Ureter (tissue), 1 donor: ENCODE measurements around the gene SPATS1. TPM values are rescaled to one million over a fixed set of nuclear protein-coding genes. Genes with fewer than 3 reads are reported as not detected.
"Not testable (repeated sequence)": the region's sequence is repeated elsewhere in the genome, so short reads cannot be mapped to it uniquely, and the experiment has no call there.

Source experiments
- DNase-seq: peaks from one replicate; pipeline ENCODE4 v3.0.0-alpha.2; 2020; ENCODE audit warnings: low spot score
- total RNA-seq: library from RNA; stranded (reverse); gene quantifications from one replicate; pipeline ENCODE4 v1.2.4, GENCODE V29; 2023
- donor health status: DM: yes; HTN: yes; CAD: no.

SPATS1 gene
- total RNA-seq, 1 donor from 2014 or later: not detected

DNA sequence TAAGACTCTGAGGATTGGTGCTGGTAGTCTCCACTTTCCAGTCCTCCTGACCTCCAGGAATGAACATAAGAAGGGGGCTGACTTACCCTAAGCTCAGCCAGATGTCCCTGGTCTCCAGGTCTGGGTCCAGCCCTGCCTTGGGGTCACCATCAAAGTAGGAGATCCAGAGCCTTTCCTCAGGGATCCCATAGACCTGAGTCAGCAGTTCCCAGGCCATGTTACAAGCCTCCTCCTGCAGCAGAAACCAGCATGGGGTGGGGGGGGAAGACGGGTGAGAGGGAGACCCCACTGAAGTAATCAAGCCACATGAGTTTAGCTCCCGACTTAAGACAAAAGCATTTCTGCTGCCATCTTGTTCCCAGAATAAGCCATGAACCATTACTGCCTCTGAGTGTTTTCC, 31.1 kb upstream of the SPATS1 start:
- DNase-seq: no peak

DNA sequence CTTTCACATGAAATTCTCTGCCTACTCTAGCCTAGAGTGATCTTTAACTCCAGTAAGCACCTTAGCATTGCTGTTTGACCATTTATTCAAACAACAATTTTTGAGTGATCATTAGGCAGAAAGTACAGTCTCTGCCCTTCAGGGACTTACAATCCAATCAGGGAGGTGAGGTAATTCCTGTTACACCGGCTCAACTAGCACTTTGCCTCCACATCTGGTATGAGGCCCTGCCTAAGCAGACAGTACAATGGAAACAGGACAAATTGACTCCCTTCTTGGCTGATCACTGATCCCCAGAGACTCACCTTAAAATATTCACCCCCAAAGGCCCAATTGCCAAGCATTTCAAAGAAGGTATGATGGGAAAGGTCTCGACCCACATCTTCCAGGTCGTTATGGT, 30.7 kb upstream of the SPATS1 start:
- no peak for DNase-seq

DNA sequence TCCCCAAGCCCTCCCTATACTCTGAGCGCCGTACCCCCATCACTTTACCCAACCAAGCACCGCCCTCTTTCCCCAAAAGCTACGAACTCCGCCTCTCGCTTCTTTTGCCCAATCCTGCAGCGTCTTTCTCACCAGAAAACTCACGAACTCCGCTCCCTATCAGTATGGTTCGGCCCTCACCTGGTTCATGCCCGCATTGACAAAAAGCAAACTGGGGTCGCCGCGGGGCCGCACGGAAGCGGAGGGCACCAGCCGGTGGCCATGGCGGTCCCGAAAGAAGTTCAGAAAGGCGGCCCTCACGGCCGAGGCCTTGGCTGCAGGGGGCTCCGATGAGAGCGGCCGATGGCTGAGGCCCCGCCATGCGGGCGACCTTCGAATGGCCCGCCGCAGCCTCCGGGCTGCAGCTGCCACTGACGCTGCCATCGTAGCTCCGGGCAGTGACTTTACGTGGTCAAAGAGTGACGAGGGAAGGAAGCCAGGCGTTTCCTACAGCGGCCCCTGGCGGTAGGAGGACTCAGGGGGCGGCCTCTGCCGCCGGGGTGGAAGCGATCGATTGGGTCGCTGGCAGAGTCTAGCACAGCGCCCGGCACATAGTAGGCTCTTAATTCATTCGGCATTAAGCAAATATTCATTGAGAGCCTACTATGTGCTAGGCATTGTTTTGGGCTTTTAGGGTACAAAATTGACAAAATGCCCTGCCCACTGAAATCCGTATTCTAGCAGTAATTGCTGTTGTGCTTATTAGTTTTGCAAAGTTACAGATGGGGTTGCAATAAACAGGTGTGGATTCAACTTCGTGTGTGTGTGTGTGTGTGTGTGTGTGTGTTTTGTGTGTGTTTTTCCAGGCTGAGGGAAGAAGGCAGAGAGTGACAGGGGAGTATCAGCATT, 29.3 kb upstream of the SPATS1 start, which contains the start of gene AARS2:
TSS of gene AARS2 (minus strand) at position 447 of the 888 bp plus-strand sequence. CDS start at position 423, 24 bp downstream.
- peak; percentile 89 for DNase-seq

DNA sequence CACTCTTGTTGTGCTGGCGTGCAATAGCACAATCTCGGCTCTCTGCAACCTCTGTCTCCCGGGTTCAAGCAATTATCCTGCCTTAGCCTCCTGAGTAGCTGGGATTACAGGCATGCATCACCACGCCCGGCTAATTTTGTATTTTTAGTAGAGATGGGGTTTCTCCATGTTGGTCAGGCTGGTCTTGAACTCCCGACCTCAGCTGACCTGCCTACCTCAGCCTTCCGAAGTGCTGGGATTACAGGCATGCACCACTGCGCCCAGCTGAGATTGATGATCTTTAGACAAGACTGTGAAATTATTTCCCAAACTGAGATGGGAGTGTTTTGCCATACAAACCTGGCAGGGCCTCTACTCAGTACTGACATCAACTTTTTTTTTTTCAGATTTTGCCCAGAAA, 27.8 kb upstream of the SPATS1 start:
- not testable (repeated sequence) for DNase-seq

DNA sequence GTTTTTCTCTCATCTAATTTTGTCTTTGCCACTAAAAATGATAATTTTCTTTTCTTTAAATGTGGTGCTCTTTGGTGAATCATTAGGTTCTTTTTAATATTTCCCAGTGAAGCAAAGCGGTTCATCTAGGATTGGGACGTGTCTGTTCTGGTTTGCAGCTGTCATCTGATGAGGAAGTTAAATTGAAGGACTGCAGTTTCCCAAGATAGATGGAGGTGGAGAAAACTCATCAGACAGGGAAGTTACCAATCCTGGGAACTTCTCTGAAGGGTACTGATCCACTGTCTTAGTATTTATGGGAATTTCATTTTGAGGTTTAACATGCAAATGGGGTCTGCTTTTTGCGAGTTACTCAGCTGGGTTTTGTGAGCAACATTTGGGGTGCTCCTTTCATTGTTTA, 26.9 kb upstream of the SPATS1 start:
- DNase-seq: no peak

DNA sequence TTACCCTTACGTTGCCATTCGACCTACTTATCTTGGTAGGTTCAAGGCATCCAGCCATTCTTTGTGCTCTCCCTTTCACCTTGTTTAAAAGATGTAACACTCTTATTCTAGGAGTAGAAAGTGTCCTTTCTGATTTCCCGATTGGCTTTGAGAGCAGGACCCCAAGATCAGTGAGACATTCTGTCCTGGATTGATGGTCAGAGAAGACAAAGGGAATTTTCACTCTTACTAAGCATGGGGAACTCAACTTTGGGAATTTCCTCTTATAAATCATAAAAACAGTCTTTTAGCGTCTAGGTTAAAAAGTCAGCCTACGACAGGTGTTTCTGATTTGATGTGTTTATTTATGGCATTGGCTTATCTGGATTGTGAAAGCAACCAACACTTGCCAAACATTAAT, 26.5 kb upstream of the SPATS1 start:
- DNase-seq: no peak

DNA sequence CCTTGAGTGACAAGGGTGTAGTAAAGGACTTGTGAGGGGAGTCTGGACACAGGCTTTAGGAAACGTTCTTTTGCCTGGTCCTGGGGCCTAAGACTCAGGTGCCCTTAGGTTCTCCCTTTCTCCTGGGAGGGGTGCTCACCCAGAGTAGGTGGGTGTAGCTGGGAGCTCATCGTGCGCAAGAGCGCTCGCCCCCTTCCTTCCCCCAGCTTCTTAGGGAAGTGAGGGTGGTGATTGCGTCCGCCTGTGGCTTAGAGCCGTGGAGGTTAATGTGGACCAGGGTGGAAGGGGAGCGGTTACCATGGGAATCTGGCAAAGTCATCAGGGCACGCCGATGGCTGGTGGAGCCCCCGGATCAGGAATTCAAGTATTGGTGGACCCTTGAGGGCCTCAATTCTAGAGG, 26.0 kb upstream of the SPATS1 start:
- no peak for DNase-seq

DNA sequence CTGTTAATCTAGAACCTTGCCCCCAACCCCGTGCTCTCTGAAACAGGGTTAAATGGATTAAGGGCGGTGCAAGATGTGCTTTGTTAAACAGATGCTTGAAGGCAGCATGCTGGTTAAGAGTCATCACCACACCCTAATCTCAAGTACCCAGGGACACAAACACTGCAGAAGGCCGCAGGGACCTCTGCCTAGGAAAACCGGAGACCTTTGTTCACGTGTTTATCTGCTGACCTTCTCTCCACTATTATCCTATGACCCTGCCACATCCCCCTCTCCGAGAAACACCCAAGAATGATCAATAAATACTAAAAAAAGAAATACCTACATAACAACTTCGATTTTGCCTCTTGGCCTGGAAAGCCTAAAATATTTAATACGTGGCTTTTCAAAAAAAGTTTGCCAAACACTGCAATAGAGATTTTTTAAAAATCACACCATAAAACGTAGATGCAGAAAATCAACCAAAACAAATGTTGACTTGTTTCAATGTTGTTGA, 25.3 kb upstream of the SPATS1 start:
- DNase-seq: not testable (repeated sequence)

DNA sequence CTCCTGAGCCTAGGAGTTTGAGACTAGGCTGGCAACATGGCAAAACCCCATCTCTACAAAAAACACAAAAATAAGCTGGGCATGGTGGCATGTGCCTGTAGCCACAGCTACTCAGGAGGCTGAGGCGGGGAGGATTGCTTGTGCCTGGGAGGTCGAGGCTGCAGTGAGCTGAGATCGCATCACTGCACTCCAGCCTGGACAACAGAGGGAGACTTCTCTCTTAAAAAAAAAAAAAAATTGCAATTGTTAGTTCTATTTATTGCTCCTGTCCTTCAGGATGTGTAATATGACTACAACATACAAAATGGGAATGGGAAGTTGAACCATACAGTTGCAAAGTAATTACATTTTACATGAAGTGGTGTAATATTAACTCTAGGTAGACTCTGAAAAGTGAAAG, 21.2 kb upstream of the SPATS1 start:
- no peak for DNase-seq

DNA sequence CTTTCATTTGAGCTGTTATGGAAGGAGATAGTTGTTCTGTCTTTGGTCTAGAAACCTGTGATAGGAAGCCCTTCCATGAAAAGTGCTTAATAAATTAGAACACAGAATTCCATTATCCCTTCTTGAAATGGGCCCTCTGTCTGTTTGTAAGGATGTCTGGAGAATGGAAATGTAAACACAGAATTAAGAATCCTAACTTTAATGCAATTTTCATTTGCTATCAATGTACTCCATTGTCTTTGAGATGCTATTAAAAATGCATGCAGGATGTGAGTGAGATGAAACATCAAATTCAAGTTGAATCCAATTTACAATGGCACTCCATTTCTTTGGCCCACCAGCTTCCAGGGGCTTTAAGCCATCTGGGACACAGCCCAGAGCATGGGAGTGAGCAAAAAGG, 15.4 kb upstream of the SPATS1 start:
- DNase-seq: no peak

DNA sequence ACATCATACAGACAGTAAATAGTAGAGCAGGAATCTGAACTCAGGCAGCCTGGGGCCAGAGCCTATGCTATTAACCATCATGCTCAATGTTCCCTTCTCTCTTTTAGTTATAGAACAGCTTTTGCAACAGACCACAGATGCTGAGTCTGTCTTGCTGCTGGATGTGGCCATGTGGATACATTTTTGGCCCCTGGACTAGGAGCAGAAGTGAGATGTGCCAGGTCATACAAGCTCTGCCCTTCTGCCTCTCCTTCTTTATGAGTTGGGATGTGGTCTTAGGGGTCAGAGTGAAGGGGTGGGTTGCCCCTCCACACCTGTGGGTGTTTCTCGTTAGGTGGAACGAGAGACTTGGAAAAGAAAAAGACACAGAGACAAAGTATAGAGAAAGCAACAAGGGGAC, 14.7 kb upstream of the SPATS1 start:
- no peak for DNase-seq

DNA sequence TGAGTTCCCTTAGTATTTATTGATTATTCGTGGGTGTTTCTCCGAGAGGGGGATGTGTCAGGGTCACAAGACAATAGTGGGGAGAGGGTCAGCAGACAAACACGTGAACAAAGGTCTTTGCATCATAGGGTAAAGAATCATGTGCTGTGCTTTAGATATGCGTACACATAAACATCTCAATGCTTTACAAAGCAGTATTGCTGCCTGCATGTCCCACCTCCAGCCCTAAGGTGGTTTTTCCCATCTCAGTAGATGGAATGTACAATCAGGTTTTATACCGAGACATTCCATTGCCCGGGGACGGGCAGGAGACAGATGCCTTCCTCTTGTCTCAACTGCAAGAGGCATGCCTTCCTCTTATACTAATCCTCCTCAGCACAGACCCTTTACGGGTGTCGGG, 14.2 kb upstream of the SPATS1 start:
- not testable (repeated sequence) for DNase-seq

DNA sequence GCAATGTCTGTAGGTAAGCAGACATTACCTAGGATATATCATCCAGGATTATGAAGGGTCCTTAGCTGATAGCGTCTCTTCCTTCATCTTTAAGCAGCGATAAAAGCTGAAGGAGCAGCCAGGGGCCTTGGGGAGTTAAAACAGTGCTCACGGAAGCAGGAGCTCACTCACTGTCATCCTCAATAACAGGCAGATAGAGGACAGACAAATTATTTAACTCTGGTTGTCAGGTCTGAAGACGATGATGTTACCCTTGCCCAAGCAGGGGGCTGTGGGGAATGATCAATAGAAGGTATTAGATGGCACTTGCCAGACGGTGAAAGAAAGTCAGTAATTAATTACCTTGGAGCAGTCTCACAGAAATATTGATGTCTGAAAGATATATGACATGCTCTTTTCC, 12.6 kb upstream of the SPATS1 start:
- no peak for DNase-seq

DNA sequence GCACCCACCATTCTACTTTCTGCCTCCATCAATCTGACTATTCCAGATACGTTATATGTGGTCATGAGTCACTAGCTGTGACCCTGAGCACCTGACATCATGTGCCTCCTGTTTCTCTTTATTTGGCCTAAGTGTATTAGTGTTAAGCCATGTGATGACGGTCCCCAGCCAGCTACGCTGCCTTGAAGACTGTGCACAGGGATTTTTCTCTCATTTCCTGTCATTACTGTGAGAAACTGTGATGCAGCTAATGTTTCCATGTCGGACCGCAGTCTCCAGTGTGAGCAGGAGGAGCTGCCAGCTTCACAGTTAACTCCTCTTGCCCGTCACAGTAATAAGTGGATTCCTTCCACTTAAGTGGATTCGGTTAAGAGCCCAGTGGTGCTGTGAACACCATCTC, 9.9 kb upstream of the SPATS1 start:
- DNase-seq: no peak

DNA sequence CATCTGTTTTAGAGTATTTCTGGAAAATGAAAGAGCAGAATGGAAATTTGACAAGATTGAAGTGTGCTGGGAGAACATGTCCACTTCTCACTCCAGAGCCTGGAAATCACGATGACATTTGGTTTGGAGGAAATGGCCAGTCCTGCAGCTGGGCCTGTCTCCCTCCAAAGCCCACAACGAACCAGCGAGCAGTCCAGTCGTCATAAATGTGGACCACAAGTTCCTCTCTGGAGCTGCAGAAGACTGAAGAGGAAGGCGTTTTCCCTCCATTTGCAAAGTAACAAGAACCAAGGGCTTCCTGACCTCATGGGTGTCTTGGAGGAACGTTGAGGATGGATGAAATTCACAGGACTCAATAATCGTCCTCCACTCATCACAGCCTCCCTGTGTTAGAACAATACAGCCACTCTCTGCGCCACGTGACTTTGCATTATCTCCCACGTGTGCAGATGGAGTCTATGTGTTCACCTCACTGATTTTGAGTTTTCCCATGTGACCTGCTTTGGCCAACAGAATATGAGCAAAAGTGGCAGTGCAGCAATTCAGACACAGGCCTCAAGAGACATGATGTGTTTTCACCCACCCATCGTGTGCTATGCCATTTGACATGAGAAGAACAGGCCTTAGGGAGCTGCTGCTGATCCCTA, 9.1 kb upstream of the SPATS1 start:
- no peak for DNase-seq

DNA sequence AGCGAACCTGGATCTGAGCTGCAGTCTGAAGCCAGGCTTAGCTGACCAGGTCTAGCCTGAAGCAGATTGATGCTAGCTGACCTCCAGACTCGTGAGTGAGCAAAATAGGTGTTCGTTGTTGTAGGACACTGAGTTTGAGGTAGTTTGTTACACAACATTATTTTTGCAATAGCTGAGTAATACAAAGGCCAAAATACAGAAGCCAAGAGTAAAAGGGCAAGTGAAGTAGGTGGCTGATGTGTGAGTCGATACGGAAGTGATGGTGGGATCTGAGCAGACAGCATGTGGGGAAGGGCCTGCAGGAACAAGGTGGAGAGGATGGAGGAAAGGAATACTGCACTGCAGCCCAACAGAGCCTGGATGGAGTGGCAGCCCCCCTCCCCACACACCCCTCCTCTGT, 8.5 kb upstream of the SPATS1 start:
- no peak for DNase-seq

DNA sequence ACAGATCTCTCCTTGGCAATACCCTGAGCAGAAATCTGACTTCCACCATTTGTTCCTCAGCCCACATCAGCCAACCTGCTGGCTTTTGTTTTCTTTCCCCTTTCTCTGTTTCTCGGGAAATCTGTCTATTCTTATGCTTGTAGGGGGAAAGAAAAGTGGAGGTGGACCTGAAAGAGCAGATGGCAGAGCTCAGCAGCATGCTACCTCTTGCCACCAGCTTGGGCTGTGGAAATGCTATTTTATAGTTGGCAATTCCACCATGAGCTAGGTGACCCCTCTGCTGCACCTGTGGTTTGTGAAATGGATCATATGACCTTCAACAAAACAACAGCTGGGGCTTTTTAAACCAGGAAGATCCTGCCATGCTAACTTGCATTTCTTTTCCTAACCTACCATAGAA, 6.8 kb upstream of the SPATS1 start:
- no peak for DNase-seq

DNA sequence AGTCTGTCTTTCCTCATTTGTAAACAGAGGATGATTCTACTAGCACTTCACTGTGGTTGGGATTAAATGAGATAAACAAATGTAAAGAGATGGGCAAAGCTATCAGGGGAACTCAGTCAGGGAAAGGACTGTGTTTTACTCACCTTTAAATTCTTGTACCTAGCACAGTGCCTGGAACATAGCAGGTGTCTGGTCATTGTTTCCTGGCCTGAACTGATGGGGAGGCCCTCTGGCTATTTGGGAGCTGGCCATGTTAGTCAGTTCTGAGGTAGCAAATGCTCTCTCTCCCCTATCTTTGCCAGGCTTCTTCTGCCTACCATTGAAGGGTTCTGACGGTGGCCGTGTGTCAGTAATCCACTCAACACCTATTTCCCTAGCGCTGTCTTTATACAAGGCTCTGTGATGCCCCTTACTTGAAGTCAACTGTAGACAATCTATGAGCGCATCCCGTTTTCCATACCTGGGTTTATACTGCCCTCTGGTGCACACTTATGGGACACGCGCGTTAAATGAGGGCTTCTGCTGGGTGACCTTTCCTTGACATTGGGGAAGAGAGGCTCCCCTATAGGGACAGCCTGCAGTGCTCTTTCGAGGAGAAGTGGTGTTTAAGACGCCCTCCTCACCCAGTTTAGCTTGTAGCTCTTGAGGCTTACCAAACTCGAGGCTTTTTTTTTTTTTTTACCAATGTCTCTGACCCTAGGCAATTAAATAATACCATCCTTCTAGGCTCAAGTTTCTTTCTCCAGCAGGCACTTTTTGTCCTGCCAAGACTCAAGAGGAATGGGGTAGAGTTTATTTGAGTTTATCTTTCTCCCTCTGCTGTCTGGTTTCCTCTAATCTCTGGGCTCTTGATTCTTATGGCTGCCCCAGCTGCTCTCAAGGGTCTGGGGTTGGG, 4.0 kb upstream of the SPATS1 start:
- DNase-seq: peak; percentile 63

DNA sequence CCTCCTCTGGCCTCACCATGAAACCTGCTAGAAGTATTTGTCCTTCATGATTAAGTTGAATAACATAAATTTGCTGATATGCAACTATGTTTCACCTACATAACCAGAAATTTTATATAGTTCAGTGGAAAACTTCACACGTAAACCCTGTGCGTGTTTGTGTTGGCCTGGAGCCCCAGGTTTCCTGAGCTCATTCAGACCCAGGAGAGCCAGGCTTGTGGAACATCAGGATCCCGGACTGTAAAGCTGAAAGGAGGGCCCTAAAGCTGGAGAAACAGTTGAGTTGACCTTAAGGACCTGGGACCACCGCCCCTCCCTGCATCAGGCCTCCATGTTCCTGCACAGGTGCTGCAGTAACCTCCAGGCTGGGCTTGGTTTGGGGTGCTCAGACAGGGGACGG, 3.1 kb upstream of the SPATS1 start:
- DNase-seq: no peak

DNA sequence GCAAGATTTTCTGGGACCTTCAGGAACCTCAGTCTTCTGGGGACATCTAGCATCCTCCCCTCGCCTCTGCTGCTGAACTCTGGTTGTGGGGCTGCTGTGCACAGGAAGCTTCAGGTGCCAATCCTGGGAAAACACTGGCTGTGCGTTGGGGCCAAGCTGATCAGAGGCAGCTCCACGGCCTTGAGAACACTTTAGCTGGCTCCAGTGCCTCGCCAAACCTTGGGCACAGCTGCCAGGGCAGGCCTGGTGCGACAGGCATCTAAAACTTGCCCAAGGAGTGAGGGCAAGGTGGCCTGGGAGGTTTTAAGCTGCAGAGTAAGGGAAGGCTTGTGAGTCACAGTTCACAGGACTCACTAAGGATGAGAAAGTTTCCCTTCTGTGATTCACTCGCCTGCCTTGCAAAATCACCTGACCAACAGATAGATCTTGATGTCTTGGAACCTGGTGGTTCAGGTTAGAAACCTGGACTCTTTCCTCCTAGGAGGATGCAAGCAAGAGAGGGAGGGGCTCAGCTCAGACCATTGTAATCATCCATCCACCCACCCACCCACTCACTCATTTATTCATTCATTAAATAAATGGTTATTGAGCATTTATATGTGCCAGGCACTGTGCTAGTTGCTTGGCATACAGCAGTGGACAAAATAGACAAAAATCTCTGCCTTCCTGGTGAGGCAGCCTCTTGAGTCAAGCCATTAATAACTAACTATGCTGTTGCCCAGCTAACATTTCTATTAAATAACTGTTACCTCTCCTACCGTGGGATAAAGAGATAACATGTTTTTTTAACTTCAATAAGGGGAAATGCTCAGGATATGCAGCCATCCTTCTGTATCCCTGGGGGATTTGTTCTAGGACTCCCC, 2.5 kb upstream of the SPATS1 start:
- no peak for DNase-seq
